HG02623 (cell line): ENCODE data around the gene LRRC46.

Experiments used
- ATAC-seq: cut with Tn5 transposase; IDR thresholded peaks from one replicate; pipeline ENCODE4 v1.9.1; 2021; ENCODE audit warnings: moderate library complexity; ENCODE audit not compliant: unreplicated experiment

Gene LRRC46

DNA sequence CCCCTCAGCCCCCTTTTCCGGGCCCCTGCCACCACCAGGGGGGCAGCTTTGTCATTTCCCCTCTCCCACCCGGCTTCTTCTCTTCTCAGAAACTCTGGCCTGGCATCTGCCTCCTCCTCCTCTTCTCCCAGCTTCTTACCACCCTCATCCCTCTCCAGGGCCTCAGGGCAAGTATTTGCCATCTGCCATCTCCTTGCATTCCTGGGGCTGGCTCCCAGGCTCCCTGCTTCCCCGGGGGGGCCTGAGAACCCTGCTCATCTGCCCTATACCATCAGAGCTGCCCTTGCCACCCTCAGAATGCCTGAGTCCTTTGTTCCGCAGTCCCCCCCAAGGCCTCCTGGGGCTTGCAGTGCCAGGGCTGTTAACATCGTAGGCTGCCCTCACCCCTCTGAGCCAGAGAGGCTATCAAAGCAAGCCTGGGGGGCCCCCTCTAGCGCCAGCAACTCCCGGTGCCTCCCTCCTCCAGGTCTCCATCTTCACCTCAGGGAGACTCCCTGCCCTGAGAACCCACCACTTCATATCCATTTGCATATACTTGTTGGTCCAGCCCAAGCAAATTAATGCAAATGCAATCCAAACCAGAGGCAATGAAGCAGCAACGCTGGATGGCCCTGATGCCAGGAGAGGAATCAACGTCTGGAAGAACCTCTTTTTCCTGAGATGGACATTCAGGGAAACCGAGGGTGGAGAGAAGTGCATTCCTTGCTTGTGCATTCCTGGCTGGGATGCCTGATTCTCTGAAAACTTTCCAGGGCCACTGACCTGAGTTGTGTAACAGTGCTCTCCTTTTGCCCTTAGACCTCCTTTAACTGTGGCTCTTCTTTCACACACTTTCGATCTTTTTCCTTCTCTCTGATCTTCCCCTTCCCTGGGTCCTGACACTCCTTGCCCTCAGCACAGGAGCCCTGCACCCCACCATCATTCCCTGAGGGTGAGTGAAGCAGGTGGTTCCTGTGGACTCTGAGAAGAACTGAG lies 43.8 kb downstream of the LRRC46 start:
- no peak for ATAC-seq

DNA sequence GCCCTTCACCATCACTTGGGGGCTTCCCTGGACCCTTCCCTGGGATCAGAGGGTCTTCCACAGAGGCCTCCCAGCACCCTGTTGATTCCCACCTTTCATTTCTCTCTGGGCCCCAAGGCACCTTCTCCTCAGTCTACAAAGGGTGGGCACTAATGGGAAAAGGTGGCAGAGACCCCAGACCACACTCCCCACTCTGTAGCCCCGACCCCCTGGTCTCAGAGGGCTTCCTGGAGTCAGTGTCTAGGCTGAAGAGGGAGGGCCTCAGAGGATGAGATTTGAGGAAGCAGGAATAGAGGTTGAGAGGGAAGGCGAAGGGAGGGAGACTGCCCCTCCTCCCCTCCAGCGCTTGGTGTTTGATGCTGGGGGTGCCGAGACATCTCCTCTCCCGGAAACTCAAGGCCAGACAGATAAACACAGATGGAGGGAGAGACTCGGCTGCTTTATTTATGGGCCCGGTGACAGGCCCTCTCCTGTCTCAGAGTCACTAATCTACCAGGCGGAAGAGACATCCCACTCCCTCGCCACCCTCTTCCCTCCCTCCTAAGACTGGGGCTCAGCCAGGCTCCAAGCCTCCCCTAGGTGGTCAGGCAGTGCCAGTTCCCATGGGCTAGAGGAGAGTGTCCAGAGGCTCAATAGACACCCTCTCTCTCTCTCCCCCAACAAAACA lies 46.0 kb downstream of the LRRC46 start:
- ATAC-seq = no peak

GRCh38 chr17:47878203-47879027 lies 46.9 kb downstream of the LRRC46 start:
- no peak for ATAC-seq

DNA sequence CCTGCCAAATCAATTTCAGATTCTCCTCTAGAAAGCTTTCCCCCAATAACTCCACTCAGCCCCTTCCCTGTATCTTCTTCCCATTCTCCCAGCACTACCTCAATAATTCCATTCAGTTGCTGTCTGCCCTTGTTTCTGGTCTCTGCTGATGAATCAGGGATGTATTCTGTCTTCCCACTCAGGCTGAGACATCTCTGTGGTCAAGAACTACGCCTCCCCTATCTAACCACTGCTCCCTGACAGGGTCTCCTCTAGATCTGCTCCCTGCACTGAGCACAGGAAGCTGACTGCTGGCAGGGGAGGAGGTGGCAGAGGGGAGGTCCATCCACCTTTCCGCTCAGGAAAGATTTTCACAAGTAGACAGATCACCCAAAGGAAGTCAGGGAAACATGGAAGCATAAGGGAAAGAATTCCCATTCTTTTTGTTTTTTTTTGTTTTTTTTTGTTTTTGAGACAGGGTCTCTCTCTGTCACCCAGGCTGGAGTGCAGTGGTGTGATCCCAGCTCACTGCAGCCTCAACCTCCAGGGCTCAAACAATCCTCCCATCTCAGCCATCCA lies 47.6 kb downstream of the LRRC46 start:
- ATAC-seq = no peak

- ATAC-seq = no peak
These were observed 48.4 kb downstream of the LRRC46 start for GRCh38 chr17:47879776-47880454.

GRCh38 chr17:47882247-47882646 lies 50.8 kb downstream of the LRRC46 start:
- no peak for ATAC-seq

GRCh38 chr17:47882695-47883588 lies 51.5 kb downstream of the LRRC46 start:
- ATAC-seq = no peak

GRCh38 chr17:47883589-47884426 lies 52.3 kb downstream of the LRRC46 start:
- no peak for ATAC-seq

DNA sequence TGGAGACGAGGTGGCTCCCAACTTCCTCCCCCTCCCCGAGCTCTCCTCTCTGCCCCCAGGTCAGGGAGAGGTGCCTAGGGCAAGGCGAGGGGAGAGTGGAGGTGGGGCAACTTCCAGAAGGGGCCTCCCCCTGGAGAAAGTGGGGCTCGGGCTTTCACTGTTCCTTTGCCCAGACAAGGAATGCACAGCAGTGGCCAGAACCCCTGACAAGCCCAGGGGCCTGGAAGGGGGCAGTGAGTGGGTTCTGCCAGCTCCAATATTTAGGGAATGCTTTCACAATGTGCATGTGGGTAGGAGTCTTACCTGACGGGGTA lies 52.9 kb downstream of the LRRC46 start:
- no peak for ATAC-seq

- ATAC-seq = no peak
These were observed 53.6 kb downstream of the LRRC46 start for GRCh38 chr17:47884905-47885730.
